Measurements from ENCODE around the gene CRYGA.

CRYGA gene

DNA sequence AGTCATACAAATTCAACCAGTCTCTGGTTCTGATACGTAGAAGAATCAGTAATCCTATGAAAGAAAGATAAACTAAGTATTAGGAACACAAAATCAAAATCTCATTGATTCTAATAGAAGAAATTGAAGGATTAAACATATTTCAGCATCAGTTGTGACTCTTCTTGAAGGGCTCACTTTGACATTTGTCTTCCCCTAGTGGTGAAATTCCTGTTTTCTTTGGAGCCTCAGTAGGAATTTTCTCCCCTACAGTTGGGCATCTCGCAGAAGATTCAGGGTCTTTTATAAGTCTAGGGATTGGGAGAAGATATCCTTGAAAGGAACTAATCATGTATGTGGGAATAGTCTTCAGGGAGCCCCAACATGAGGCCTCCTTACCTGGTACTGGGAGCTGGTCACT is 14.6 kb downstream of the CRYGA start:
- TF ChIP-seq, protein P1, sequence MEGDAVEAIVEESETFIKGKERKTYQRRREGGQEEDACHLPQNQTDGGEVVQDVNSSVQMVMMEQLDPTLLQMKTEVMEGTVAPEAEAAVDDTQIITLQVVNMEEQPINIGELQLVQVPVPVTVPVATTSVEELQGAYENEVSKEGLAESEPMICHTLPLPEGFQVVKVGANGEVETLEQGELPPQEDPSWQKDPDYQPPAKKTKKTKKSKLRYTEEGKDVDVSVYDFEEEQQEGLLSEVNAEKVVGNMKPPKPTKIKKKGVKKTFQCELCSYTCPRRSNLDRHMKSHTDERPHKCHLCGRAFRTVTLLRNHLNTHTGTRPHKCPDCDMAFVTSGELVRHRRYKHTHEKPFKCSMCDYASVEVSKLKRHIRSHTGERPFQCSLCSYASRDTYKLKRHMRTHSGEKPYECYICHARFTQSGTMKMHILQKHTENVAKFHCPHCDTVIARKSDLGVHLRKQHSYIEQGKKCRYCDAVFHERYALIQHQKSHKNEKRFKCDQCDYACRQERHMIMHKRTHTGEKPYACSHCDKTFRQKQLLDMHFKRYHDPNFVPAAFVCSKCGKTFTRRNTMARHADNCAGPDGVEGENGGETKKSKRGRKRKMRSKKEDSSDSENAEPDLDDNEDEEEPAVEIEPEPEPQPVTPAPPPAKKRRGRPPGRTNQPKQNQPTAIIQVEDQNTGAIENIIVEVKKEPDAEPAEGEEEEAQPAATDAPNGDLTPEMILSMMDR (IDR thresholded peaks at IDR 0.05; ENCODE audit: low read depth, low read length), result peak; percentile 13
- no peak overlapping the region for H3K4me3 ChIP-seq (replicated peaks in 1 of 2; ENCODE audit: low read depth in 2 of 2, low read length in 2 of 2)
- DNase-seq (ENCODE audit: low read depth in 2 of 2), result no peak

DNA sequence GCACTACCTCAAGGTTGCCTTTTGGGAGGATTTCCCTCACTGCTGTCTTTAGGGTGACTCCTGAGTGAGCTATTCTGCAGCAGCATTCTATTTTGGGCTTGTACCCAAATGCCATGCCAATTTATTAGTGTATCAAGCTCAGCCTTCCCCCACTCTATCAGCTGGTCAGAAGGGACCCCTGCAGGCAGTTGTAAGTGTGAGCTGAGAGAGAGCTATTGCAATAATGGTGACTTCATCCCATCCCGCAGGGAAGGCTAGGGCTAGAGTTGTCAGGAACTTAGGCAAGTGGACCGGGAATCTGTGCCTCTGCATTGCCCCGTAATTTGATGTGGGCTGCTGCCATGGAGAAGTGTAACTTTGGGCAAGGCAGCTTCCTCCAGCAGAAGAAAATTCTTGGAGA is 15.6 kb downstream of the CRYGA start:
- TF ChIP-seq, protein P1 (IDR thresholded peaks at IDR 0.05; ENCODE audit: low read depth, low read length), result no peak
- H3K4me3 ChIP-seq (replicated peaks in 1 of 2; ENCODE audit: low read depth in 2 of 2, low read length in 2 of 2), result no peak overlapping the region
- no peak for DNase-seq (ENCODE audit: low read depth in 2 of 2)

DNA sequence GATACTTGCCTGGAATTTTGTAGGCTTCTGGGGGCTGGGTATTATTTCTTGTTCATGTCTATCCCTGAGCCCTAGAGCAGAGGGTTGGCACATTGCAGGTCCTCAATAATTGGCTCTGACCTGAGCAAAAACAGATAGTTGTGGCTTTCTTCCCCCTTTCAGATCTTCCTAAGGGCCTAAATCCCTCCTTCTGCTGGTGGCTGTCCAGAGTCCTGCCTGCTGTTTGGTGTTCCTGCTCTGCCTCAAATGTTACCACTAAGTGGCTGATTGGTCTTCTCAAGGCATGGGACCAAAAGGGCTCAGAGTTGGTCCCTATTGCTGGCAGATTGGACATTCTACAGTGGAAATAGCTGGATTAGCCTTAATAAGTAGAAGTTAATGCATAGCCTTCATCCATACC is 16.4 kb downstream of the CRYGA start:
- no peak for DNase-seq (ENCODE audit: low read depth in 2 of 2)
- no peak overlapping the region for H3K4me3 ChIP-seq (replicated peaks in 1 of 2; ENCODE audit: low read depth in 2 of 2, low read length in 2 of 2)
- TF ChIP-seq, protein P1 (IDR thresholded peaks at IDR 0.05; ENCODE audit: low read depth, low read length), result no peak

DNA sequence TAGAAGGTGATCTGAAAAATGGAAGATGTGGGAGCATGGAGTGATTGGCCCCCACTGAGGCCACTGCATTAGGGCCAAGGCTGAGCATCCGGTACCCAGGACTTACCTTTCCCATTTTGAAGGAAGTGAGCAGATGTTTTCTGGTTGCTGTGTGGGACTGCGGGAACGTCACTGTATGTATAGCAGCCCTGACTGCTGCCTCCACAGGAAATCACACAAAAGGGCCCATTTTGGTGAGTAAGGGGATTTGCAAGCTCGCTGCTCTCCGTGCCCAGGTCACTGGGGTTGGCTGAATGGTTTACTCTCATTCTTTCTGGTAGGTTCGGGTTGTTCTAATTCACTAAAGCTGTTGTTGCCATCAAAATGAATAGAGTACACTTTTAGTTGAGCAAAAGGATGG is 17.4 kb downstream of the CRYGA start, which contains the start of gene CRYGB:
TSS of gene CRYGB (minus strand) at position 153 of the 400 bp plus-strand sequence. CDS start at position 115, 38 bp downstream.
- no peak for DNase-seq (ENCODE audit: low read depth in 2 of 2)
- TF ChIP-seq, protein P1 (IDR thresholded peaks at IDR 0.05; ENCODE audit: low read depth, low read length), result no peak
- H3K4me3 ChIP-seq (replicated peaks in 1 of 2; ENCODE audit: low read depth in 2 of 2, low read length in 2 of 2), result no peak within 1 kb of the TSS

DNA sequence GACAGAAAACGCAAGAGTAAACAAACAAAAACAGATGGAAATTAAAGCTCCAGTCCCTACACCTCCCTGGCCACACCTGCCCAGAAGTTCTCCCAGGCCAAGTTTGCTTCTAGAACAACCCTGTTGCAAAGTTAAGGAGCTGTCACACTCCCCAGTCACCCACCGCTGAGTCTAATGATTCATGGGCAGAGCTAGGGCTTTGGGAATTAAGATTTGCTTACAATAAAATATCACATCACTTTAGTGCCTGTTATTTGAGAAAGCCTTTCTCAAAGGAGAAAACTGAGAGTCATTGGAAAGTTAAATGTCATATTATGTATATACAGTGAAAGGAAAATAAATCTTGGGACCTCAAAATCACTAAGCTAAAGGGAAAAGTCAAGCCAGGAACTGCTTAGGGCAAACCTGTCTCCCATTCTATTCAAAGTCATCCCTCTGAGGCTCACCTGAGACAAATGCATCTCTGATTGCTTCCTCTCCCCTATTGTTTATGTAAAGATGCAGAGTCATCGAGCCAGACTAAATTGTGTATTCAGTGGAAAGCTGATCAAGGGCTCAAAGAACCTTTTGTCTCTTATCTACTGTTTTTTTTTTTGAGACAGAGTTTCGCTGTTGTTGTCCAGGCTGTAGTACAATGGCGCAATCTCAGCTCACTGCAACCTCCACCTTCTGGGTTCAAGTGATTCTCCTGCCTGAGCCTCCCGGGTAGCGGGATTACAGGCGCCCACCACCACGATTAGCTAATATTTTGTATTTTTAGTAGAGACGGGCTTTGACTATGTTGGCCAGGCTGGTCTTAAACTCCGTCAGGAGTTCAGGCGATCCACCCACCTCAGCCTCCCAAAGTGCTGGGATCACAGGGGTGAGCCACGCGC is 20.2 kb downstream of the CRYGA start:
- DNase-seq (ENCODE audit: low read depth in 2 of 2), result no peak
- H3K4me3 ChIP-seq (replicated peaks in 1 of 2; ENCODE audit: low read depth in 2 of 2, low read length in 2 of 2), result no peak overlapping the region
- TF ChIP-seq, protein P1 (IDR thresholded peaks at IDR 0.05; ENCODE audit: low read depth, low read length), result no peak

DNA sequence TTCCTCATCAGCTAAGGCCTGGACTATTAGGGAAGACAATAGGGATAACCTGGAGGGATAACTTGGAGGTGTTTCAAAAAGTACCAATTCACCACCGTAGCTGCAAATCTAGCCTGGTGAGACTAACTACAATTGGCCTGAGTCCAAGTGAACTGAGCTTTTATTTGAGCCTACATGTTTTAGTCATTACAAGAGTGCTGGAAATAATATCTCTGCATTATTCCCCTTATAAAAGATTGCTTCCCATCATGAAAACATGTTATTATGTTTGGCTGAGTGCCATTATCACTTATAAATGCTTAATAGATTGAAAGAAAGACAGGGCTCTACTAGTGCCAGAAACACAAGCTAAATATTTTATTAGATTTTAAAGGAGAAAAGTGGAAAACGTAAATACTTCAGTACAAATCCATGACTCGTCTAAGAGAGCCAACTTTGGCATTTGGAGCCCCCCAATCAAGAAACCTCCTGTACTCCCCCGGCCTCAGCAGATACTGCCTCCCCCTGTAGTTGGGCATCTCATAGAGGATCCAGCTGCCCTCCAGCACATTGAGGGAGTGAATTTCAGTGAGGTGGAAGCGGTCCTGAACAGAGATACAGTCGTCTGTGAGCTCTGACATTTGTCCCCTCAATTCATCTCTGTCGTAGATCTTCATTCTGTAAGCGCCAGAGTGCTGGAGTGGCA is 21.0 kb downstream of the CRYGA start:
- no peak overlapping the region for H3K4me3 ChIP-seq (replicated peaks in 1 of 2; ENCODE audit: low read depth in 2 of 2, low read length in 2 of 2)
- DNase-seq (ENCODE audit: low read depth in 2 of 2), result peak; percentile 14 to 16
- TF ChIP-seq, protein P1 (IDR thresholded peaks at IDR 0.05; ENCODE audit: low read depth, low read length), result no peak

All from cardiac fibroblast (primary cell).